Mucosa of descending colon (tissue), 3 donors: ENCODE measurements around the gene SPAG8. TPM values are rescaled to one million over a fixed set of nuclear protein-coding genes. Genes with fewer than 3 reads are reported as not detected.

Experiments
- total RNA-seq, 3 donors: library from RNA; stranded (reverse); fragmentation: NEBNext Ultra II Directional in 2 of 3; extraction: Animal tissue kit (Norgen Biotek cat#: 25700) in 2 of 3; gene quantifications; one replicate each; pipeline versions ENCODE4 v1.2.1 to v1.2.4, GENCODE V29; 2021 to 2023
- donor health status: DM: no; HTN: no; CAD: no; lungs with moderate emphysema.
- donor health status: DM: no; HTN: no; CAD: no.
- donor health status: DM: no; HTN: yes; CAD: no.

The SPAG8 gene
- total RNA-seq, 3 donors from 2014 or later: 0.84 to 2.5 (median 0.92) TPM

Other genes starting within 250 kb of the SPAG8 start
- gene TESK1, start 207.0 kb downstream of the SPAG8 start, total RNA-seq: 10 to 100 TPM; 35.8 to 71.9 (median 41.8) TPM
- 1 to 10 TPM; 1.6 to 3.0 (median 1.6) TPM for gene CD72, start 193.8 kb downstream of the SPAG8 start, total RNA-seq
- gene SIT1, start 161.3 kb downstream of the SPAG8 start, total RNA-seq: 1 to 10 TPM; 1.2 to 3.3 (median 1.9) TPM
- over 10,000 TPM in 2 of 3 donors, 1,000 to 10,000 TPM in 1; 9,213 to 30,268 (median 19,463) TPM for gene RMRP, start 154.2 kb downstream of the SPAG8 start, total RNA-seq
- 10 to 100 TPM; 25.2 to 55.8 (median 35.8) TPM for gene CCDC107, start 154.0 kb downstream of the SPAG8 start, total RNA-seq
- 10 to 100 TPM in 1 of 3 donors, 1 to 10 TPM in 2; 2.6 to 10.3 (median 6.4) TPM for gene ARHGEF39, start 147.1 kb downstream of the SPAG8 start, total RNA-seq
- 1 to 10 TPM in 1 of 3 donors, under 1 TPM in 1, not detected in 1; 0.61 to 1.7 TPM for gene CA9, start 138.3 kb downstream of the SPAG8 start, total RNA-seq
- 1,000 to 10,000 TPM in 1 of 3 donors, 100 to 1,000 TPM in 1, 10 to 100 TPM in 1; 45.3 to 1,899 (median 152) TPM for gene TPM2, start 122.3 kb downstream of the SPAG8 start, total RNA-seq
- gene TLN1, start 80.1 kb downstream of the SPAG8 start, total RNA-seq: 100 to 1,000 TPM; 154 to 720 (median 189) TPM
- gene CREB3, start 79.6 kb downstream of the SPAG8 start, total RNA-seq: 10 to 100 TPM; 28.2 to 47.7 (median 34.3) TPM
- gene GBA2, start 63.0 kb downstream of the SPAG8 start, total RNA-seq: 100 to 1,000 TPM; 157 to 285 (median 223) TPM
- 10 to 100 TPM; 46.5 to 55.7 (median 55.7) TPM for gene RGP1, start 63.0 kb downstream of the SPAG8 start, total RNA-seq
- under 1 TPM in 1 of 3 donors, not detected in 2; 0.48 TPM for gene MSMP, start 58.0 kb downstream of the SPAG8 start, total RNA-seq
- gene NPR2, start 20.7 kb downstream of the SPAG8 start, total RNA-seq: 10 to 100 TPM in 2 of 3 donors, 1 to 10 TPM in 1; 8.8 to 31.8 (median 12.0) TPM
- gene HINT2, start 2.8 kb upstream of the SPAG8 start, total RNA-seq: 10 to 100 TPM; 38.9 to 68.6 (median 54.6) TPM
- gene FAM221B, start 16.5 kb upstream of the SPAG8 start, total RNA-seq: under 1 TPM in 2 of 3 donors, not detected in 1; 0.41 to 0.43 TPM
- gene TMEM8B, start 17.0 kb upstream of the SPAG8 start, total RNA-seq: 10 to 100 TPM; 12.4 to 22.8 (median 18.9) TPM
- not detected for gene OR13J1, start 58.1 kb upstream of the SPAG8 start, total RNA-seq
- gene HRCT1, start 93.9 kb upstream of the SPAG8 start, total RNA-seq: 100 to 1,000 TPM in 1 of 3 donors, 10 to 100 TPM in 2; 24.8 to 161 (median 82.1) TPM
- gene SPAAR, start 97.2 kb upstream of the SPAG8 start, total RNA-seq: 1 to 10 TPM; 2.0 to 2.9 (median 2.0) TPM
- gene OR2S2, start 145.9 kb upstream of the SPAG8 start, total RNA-seq: not detected
- 10 to 100 TPM in 1 of 3 donors, 1 to 10 TPM in 2; 2.1 to 13.0 (median 3.7) TPM for gene RECK, start 224.7 kb upstream of the SPAG8 start, total RNA-seq